Hematopoietic multipotent progenitor cell treated with erythropoietin and hydrocortisone succinate and interleukin-3 and kit ligand, for 8 days (in vitro differentiated cells): Measurements from ENCODE around the gene YBEY.
A peak's percentile ranks its signal among the peaks of the same experiment; 100 is the strongest.
"Not testable (repeated sequence)": the region's sequence is repeated elsewhere in the genome, so short reads cannot be mapped to it uniquely, and the experiment has no call there.

Experiments
- DNase-seq: peaks from one replicate; pipeline ENCODE4 v3.0.0-alpha.2; 2015

YBEY gene, protein sequence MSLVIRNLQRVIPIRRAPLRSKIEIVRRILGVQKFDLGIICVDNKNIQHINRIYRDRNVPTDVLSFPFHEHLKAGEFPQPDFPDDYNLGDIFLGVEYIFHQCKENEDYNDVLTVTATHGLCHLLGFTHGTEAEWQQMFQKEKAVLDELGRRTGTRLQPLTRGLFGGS

GRCh38 chr21:46285761-46286647, at the start of gene YBEY:
Gene YBEY, plus strand, starts transcription at chr21:46286342. Its CDS starts 572 bp downstream, at chr21:46286914.
- DNase-seq, result peak; percentile 88

DNA sequence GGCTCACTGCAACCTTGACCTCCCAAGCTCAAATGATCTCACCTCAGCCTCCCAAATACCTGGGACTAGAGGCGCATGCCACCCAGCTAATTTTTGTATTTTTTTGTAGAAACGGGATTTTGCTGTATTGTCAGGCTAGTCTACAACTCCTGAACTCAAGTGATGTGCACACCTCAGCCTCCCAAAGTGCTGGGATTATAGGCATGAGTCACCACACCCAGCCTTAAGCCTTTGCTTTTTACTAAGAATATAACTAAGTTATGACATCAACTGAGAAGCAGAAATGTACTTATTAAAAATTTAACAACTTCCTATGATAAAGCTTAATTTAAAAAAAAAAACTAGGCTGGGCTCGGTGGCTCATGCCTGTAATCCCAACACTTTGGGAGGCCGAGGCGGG, 48.7 kb upstream of the YBEY start:
- DNase-seq, result no peak

- no peak for DNase-seq
Measured at GRCh38 chr21:46239817-46240325, 46.3 kb upstream of the YBEY start.

DNA sequence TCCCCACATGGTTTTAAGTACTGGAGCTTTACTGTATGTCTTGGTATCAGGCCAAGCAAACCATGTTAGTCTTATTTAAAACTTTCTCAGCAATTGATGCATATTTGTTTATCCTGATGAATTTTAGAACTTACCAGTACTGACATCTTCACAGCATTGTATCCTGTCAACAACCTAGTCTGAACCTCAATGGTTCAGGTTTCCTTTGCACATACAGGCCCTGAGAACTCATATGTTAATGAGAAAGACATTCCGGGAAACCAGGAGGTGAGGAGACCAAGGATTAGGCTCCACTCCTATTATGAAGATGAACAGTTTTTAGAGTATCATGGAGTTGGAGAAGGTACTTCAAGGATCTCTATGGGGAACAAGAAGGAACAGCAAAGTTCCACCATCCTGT, 44.6 kb upstream of the YBEY start:
- not testable (repeated sequence) for DNase-seq

DNA sequence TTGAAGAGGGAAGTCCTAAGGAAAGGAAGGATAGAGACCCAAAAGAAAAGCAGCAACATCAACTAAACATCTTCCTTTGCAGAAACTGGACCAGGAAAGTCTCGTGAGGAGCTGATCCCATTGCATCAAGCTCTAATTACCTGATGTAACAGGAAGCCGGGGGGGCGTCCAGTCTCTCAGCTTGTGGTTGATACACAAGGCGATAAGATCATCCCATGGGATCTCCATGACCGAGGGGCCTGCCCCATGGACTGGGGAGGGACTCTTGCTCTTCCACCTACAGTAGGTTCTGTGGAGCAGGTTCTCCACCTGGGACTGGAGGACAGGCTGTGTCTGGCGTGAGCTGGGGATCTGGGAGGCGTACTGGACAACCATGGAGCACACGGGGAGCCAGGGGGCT, 42.8 kb upstream of the YBEY start:
- no peak for DNase-seq

DNA sequence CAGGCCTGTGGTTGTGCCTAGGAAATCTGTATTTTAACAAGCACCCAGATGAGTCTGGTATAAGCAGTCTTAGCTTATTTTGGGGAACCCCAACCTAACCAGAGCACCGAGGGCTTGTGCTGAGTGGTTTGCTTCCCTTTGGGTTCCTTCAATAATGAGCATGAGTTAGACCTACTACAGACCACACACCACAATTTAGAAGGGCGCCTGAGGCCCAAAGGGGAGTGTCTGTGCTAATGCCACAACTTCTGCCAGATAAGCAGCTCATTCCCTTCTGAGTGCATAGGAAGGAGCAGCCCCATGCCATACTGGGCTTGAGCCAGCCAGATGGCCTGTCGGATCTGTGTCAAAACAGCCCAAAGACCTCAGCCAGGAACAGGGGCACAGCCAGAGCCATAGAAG, 42.2 kb upstream of the YBEY start:
- DNase-seq, result peak; percentile 58

- DNase-seq, result no peak
Measured at GRCh38 chr21:46244602-46245001, 41.5 kb upstream of the YBEY start.

GRCh38 chr21:46245213-46245915, 40.8 kb upstream of the YBEY start:
- no peak for DNase-seq

GRCh38 chr21:46246345-46246744, 39.8 kb upstream of the YBEY start:
- no peak for DNase-seq

- no peak for DNase-seq
Measured at GRCh38 chr21:46247699-46248421, 38.3 kb upstream of the YBEY start.

DNA sequence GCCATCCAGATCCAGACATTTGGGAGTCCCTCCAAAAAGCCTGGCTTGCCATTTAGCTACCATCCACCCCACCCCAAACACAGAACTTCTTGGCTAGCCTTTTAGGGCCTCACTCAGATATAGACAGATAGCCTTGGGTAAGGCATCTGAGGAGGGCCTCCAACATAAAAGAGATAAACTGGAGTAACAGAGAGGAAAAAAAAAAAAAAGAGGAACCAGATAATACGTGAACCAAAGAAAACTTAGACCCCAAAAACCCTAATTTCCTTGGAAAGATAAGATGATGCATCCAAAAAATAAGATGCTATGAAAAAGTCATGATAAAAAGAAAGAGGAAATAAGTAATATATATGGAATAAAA, 37.7 kb upstream of the YBEY start:
- DNase-seq, result peak; percentile 37

DNA sequence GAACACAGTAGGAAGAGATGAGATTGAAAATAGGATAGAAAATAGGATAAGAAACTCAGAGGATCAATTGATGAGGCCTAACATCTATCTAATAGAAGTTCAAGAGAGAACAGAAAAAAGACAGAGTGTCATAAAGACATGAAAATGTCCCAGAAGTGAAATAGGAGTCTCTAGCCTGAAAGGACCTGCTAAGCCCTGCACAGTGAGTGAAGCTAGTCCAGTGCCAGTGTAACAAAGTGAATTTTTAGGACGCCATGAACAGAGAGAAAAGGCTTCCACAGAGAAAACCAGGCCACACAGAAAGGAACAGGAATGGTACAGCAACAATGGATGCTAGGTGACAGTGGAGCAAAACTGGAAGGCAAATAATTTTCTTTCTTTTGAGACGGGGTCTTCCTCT, 37.3 kb upstream of the YBEY start:
- DNase-seq, result no peak

GRCh38 chr21:46250146-46250725, 35.9 kb upstream of the YBEY start:
- no peak for DNase-seq

- DNase-seq, result no peak
Measured at GRCh38 chr21:46252840-46253239, 33.3 kb upstream of the YBEY start.

GRCh38 chr21:46253610-46254124, 32.5 kb upstream of the YBEY start:
- peak; percentile 81 for DNase-seq

DNA sequence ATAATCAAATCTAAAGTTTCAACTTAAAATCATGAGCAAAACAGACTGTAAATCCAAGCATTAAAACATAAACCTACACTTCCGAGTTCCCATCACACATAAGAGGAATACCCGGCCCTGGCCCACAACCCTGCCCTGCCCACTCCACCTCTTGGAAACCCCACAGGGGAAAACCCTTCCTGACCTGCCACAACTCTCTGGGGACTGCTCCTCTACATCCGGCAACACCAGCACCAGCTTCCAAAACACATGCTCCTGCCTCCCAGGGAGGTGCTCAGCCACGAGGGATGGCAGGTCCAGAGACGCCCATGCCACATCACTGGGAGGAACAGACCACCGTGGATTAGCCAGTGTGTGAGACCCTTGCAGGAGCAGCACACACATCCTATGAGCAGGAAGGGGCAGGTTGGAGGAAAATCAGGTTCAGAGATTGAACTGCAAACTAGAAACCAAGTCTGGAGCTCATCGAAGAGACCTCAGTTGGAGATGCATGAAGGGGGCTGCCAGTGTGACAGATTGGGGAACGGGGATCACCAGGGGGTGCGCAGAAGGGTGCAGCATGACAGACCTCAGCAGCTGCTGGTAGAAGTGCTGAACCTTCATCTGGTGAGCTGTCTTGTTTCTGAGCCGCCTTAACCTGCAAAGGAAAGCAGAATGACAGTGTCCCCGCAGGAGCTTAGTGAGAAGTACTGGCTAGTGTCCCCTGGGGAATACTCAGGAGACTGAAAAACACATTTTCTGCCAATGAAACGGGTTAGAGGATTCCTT, 31.8 kb upstream of the YBEY start:
- no peak for DNase-seq

GRCh38 chr21:46255166-46255565, 31.0 kb upstream of the YBEY start:
- DNase-seq, result no peak

- no peak for DNase-seq
Measured at GRCh38 chr21:46255758-46256337, 30.3 kb upstream of the YBEY start.

DNA sequence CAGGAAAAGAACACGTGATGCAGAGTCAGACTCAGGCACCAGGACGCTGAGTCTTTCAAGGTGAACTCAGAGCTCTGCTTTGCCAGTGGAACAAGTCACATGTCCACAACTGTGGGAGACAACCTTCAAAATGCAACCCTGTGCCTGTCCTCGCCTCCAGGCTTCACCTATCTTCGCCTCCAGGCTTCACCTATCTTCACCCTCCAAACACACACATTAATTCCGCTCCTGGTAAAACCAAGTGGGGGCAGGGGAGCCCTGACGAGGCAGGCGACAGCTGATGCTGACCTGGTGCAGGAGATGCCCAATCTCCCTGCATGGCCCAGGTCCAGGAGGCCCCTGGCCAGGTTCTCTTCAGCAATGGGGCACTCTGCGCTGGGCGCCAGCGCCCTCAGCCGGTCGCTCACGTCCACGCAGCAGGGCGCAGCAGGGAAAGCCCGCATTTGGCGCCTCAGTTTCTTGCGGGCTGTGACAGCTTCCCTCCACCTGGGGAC, 29.6 kb upstream of the YBEY start:
- no peak for DNase-seq

DNA sequence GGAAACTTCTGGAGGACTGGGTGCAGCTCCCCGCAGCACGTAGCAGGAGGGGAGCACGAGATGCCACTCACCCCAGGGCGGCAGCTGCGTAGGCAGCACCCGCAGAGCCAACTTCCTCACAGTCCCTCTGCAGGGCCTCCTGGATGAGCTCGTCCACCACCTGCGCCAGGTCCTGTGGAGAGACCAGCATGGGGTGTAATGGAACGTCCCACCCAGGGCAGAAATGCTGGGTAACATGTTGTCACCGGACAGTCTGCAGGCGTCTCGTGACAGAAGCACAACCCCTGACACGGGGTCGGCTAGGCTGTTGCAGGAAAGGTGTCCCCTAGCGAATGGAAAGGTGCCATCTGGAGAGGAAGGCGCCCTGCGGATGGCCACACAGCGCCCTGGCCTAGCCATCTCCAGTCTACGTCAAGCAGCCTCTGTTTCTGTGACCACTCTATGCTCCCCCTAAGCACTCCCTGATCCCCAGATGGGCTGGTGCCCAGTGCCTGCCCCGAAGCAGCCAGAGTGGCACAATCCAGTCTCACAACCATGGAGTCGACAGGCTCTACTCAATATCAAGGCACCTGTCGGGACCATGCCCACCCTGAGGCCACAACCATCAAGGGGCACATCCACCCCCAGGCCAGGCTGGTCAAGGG, 22.0 kb upstream of the YBEY start:
- no peak for DNase-seq
